NB4 (cell line): ENCODE data around the gene CYP4F22.
"Not testable (repeated sequence)": the region's sequence is repeated elsewhere in the genome, so short reads cannot be mapped to it uniquely, and the experiment has no call there.

Experiments
- DNase-seq: peaks from one replicate; pipeline ENCODE4 v3.0.0; 2010; ENCODE audit warnings: low read depth
- H3K4me3 ChIP-seq: one replicate; pipeline ENCODE4 v1.5.1; 2011; ENCODE audit warnings: mild to moderate bottlenecking, low read depth, low read length, moderate library complexity
- CTCF ChIP-seq: IDR thresholded peaks from one replicate; pipeline ENCODE4 v1.5.1; 2012; ENCODE audit warnings: low read depth, low read length
- MYC ChIP-seq: IDR thresholded peaks from 2 replicates; pipeline ENCODE4 v1.6.1; 2011; ENCODE audit warnings: low read depth, low read length
- POLR2A ChIP-seq: IDR thresholded peaks from 2 replicates; pipeline ENCODE4 v1.6.1; 2011; ENCODE audit warnings: mild to moderate bottlenecking; ENCODE audit not compliant: insufficient read length; ENCODE audit errors: extremely low read depth
- TF ChIP-seq, protein P1 (sequence below): IDR thresholded peaks from 2 replicates; pipeline ENCODE4 v1.6.1; 2011; ENCODE audit warnings: low read depth, low read length

The CYP4F22 gene

GRCh38 chr19:15467734-15468214, 40.6 kb upstream of the CYP4F22 start:
- no peak overlapping the region for H3K4me3 ChIP-seq
- no peak for TF ChIP-seq CTCF
- TF ChIP-seq, protein P1, sequence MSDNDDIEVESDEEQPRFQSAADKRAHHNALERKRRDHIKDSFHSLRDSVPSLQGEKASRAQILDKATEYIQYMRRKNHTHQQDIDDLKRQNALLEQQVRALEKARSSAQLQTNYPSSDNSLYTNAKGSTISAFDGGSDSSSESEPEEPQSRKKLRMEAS = no peak
- no peak for TF ChIP-seq MYC
- TF ChIP-seq POLR2A = no peak
- DNase-seq = no peak

GRCh38 chr19:15468675-15469512, 39.4 kb upstream of the CYP4F22 start:
- TF ChIP-seq, protein P1 = no peak
- TF ChIP-seq CTCF = no peak
- TF ChIP-seq MYC = no peak
- no peak for TF ChIP-seq POLR2A
- H3K4me3 ChIP-seq = no peak overlapping the region
- no peak for DNase-seq

- TF ChIP-seq POLR2A = no peak
- no peak for TF ChIP-seq CTCF
- TF ChIP-seq, protein P1 = no peak
- no peak for TF ChIP-seq MYC
- H3K4me3 ChIP-seq = no peak overlapping the region
These were observed 38.6 kb upstream of the CYP4F22 start for GRCh38 chr19:15469513-15470297.

GRCh38 chr19:15471639-15472101, 36.7 kb upstream of the CYP4F22 start:
- TF ChIP-seq MYC = no peak
- TF ChIP-seq, protein P1 = no peak
- DNase-seq = no peak
- H3K4me3 ChIP-seq = no peak overlapping the region

More at GRCh38 chr19:15469513-15470297, 38.6 kb upstream of the CYP4F22 start:
- DNase-seq = no peak

DNA sequence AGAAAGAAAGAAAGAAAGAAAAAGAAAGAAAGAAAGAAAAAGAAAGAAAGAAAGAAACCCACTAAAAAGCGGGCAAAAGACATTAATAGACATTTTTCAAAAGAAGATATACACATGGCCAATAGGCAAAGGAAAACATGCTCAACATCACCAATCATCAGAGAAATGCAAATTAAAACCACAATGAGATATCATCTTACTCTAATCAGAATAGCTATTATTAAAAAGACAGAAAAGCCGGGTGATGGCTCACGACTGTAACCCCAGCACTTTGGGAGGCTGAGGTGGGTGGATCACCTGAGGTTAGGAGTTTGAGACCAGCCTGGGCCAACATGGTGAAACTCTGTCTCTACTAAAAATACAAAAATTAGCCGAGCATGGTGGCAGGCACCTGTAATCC, 34.5 kb upstream of the CYP4F22 start:
- DNase-seq, H3K4me3 ChIP-seq: not testable (repeated sequence)

DNA sequence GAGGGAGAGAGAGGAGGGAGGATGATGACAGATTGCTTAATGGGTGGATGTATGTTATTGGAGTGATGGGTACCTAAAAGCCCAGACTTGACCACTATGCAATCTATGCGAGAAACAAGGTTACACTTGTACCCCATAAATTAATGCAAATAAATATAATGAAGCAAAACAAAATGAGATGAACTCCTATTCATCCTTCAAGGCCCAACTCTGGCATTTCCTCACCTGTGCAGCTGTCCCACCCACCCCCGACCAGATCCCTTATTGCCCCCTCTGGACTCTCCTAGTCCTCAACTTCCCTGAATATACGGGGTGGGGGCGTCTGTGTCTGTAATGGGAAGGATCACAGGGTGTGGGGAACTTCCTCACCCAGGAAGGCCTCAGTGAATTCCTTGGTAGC, 33.2 kb upstream of the CYP4F22 start:
- H3K4me3 ChIP-seq = no peak overlapping the region
- DNase-seq = no peak
- TF ChIP-seq POLR2A (no peak), CTCF (no peak), MYC (no peak)
- TF ChIP-seq, protein P1 = no peak
